ENCODE data around the gene SERPINA10. TPM values are rescaled to one million over a fixed set of nuclear protein-coding genes. Genes with fewer than 3 reads are reported as not detected.

Gene SERPINA10
- total RNA-seq, 1 donor from 2014 or later, result not detected

DNA sequence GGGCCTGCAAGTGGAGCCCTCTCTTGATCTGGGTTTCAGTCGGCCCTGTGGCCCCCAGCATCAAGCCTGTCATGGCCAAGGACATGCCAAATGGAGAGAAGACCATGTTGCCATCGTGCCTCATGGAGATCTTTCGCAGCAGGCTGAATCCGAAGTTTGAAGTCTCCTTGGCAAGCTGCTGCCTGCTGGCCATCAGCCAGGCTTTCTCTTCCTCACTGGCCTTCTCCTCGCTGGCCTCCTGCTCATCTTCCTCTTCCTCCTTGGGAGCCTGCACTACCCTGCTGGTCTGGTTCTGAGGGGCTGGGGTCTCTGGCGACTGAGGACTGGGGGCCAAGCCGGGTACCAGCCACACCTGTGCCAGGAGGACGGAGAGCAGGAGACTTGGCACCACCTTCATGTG lies 2.9 kb downstream of the SERPINA10 start:
- Histone ChIP-seq H3K9me3 (replicated peaks) (no peaks in the 10 kb centered on the region), H3K4me3 (no peak overlapping the region), H3K27ac (replicated peaks) (no peak overlapping the region), H3K4me1 (no peaks in the 10 kb centered on the region), H3K36me3 (no peaks in the 10 kb centered on the region), H3K27me3 (ENCODE audit: low read depth) (peaks cover 55% of the 10 kb centered on the region)
- TF ChIP-seq, protein P1, sequence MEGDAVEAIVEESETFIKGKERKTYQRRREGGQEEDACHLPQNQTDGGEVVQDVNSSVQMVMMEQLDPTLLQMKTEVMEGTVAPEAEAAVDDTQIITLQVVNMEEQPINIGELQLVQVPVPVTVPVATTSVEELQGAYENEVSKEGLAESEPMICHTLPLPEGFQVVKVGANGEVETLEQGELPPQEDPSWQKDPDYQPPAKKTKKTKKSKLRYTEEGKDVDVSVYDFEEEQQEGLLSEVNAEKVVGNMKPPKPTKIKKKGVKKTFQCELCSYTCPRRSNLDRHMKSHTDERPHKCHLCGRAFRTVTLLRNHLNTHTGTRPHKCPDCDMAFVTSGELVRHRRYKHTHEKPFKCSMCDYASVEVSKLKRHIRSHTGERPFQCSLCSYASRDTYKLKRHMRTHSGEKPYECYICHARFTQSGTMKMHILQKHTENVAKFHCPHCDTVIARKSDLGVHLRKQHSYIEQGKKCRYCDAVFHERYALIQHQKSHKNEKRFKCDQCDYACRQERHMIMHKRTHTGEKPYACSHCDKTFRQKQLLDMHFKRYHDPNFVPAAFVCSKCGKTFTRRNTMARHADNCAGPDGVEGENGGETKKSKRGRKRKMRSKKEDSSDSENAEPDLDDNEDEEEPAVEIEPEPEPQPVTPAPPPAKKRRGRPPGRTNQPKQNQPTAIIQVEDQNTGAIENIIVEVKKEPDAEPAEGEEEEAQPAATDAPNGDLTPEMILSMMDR (IDR thresholded peaks at IDR 0.05; ENCODE audit: borderline replicate concordance), result no peak
- intact Hi-C loops (cut with micrococcal nuclease), result no loop called here
- no peak for DNase-seq

DNA sequence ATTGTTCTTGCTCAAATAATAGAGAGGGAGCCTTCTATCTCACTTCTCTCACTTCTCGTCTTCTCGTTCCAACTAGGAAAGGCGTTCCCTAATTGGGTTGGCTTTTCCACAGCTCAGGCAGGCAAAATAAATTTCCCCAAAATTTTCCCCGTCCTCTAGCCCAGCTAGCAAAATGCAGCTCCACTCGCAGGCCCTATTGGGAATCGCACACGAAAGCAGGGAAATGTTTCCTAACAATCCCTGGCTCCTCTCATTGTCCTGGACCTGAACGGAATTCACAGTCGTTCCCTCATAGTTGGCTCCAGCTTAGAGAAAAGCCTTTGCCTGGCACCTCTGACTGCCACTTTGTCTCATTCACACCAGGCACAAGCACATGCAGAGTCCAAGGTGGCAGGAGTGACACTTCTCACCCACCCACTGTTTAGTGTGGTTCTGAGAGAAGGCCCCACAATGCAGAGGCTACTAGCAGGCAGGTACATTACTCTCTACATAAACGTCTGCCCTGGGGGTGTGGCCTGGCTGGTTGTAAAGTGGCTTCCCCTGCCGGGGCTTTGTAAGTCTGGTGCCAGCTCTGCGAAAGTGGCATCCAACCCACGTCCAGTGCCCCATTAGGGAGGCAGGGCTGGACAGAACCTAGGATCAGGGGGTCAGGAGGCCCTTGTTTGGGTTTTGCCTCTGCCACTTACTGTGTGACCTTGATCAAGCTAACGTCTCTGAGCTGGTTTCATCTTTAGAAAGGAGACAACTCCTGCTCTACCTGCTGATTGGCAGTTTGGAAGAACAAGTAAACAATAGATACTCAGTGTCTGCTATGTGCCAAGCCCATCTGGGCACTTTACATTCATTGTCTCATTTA lies 4.2 kb downstream of the SERPINA10 start:
- Histone ChIP-seq H3K27ac (replicated peaks) (no peak overlapping the region), H3K9me3 (replicated peaks) (no peaks in the 10 kb centered on the region), H3K4me3 (no peak overlapping the region), H3K27me3 (ENCODE audit: low read depth) (peaks cover 60% of the 10 kb centered on the region), H3K36me3 (no peaks in the 10 kb centered on the region), H3K4me1 (no peaks in the 10 kb centered on the region)
- no peak for DNase-seq
- TF ChIP-seq, protein P1 (IDR thresholded peaks at IDR 0.05; ENCODE audit: borderline replicate concordance), result no peak
- intact Hi-C loops (cut with micrococcal nuclease), result no loop called here

DNA sequence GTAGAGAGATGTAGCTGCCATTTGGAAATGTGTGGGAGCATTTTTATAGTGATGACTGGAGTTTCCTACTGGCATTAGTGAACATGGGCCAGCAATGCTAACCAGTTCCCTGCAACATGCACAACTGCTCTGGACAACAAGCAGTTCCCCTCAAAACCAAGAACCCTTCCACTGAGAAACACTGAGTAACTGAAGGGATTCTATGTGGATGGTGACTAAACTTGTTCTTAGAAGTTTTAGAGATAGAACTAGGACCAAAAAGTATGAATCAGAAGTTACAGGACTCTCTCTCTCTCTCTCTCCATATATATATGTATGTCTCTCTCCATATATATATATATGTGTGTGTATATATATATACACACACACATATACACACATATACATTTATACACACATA lies 7.9 kb downstream of the SERPINA10 start:
- Histone ChIP-seq H3K36me3 (no peaks in the 10 kb centered on the region), H3K4me1 (no peaks in the 10 kb centered on the region), H3K27ac (replicated peaks) (no peak overlapping the region), H3K27me3 (ENCODE audit: low read depth) (peaks cover 37% of the 10 kb centered on the region), H3K9me3 (replicated peaks) (no peaks in the 10 kb centered on the region), H3K4me3 (no peak overlapping the region)
- DNase-seq, result no peak
- TF ChIP-seq, protein P1 (IDR thresholded peaks at IDR 0.05; ENCODE audit: borderline replicate concordance), result no peak
- intact Hi-C loops (cut with micrococcal nuclease), result no loop called here

DNA sequence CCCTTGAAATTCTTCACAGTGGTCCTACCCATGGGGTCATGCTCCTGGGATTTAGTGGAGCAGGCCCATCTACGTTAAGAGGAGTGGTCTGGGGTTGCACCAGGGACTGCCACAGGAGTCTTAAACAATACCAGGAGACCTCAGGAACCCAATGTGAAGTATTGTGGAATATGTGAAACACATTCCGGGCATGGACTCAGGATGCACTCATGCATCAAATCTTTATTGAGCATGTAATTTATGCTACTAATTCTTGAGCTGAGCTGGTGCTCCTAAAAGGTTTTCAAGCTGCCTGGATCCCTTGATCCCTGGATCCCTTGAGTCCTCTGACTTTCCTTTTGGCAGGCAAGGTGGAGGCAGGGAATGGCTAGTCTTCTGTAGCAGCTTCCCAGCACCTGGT lies 8.8 kb downstream of the SERPINA10 start:
- intact Hi-C loops (cut with micrococcal nuclease), result no loop called here
- Histone ChIP-seq H3K27me3 (ENCODE audit: low read depth) (peaks cover 36% of the 10 kb centered on the region), H3K9me3 (replicated peaks) (no peaks in the 10 kb centered on the region), H3K4me1 (no peaks in the 10 kb centered on the region), H3K27ac (replicated peaks) (no peak overlapping the region), H3K36me3 (no peaks in the 10 kb centered on the region), H3K4me3 (no peak overlapping the region)
- TF ChIP-seq, protein P1 (IDR thresholded peaks at IDR 0.05; ENCODE audit: borderline replicate concordance), result no peak
- no peak for DNase-seq

DNA sequence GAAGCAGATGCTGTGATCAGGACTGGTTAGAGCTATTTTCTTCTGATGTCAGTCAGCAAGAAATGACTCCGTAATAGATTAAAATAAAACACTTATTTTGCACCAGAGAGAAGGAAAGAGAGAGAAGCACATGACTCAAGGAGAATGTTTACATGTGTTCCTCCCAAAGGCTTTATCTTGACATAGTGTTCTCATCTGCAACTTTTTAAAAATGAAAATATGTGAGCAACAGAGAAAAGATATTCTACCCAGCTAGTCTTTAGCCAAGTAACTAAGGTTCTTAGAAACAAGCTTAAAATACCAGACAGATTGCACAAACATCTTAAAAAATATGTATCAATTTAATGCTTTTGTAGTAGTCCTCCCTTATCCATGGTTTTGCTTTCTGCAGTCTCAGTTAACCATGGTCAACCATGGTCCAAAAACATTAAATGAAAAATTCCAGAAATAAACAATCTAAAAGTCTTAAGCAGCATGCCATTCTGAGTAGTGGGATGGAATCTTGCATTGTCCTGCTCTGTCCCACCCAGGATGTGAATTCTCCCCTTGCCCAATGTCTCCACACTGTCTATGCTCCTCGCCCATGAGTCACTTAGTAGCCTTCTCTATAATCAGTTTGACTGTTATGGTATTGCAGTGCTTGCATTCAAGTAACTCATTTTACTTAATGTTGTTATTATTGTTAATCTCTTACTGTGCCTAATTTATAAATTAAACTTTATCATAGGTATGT lies 9.9 kb downstream of the SERPINA10 start:
- Histone ChIP-seq H3K4me1 (no peaks in the 10 kb centered on the region), H3K36me3 (no peaks in the 10 kb centered on the region), H3K27me3 (ENCODE audit: low read depth) (peaks cover 47% of the 10 kb centered on the region), H3K27ac (replicated peaks) (no peak overlapping the region), H3K4me3 (no peak overlapping the region), H3K9me3 (replicated peaks) (no peaks in the 10 kb centered on the region)
- DNase-seq, result no peak
- TF ChIP-seq, protein P1 (IDR thresholded peaks at IDR 0.05; ENCODE audit: borderline replicate concordance), result no peak
- intact Hi-C loops (cut with micrococcal nuclease), result no loop called here
